ENCODE measurements around the gene AP1B1. TPM values are rescaled to one million over a fixed set of nuclear protein-coding genes. Genes with fewer than 3 reads are reported as not detected.

Gene AP1B1
- polyA plus RNA-seq, 1 donor (not counting 4 experiments of a cell fraction or from before 2014, with no cell fraction given): 55.3 TPM

DNA sequence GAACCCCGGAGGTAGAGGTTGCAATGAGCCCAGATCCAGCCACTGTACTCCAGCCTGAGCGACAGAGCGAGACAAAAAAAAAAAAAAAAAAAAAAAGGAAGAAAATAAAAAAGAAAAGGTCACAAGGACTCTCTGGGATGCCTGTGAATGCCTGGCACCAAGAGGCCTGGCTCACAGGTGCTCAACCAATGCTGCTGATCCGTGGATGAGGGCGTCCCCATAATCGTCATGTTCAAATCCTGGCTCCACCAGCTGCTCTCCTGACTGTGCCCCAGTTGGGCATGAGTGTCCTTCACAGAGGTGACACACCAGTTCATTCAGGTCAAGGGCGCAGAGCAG is 82.6 kb downstream of the AP1B1 start:
- H3K27ac ChIP-seq (ENCODE audit: control insufficient read depth, insufficient read depth, low read length): no peak overlapping the region
- H3K79me2 ChIP-seq (ENCODE audit: control insufficient read depth, insufficient read depth, low read length): peaks cover 24% of the 10 kb centered on the region
- no peaks in the 10 kb centered on the region for H3K27me3 ChIP-seq (ENCODE audit: control insufficient read depth, extremely low read depth, insufficient read depth, low read length)
- peak; percentile 63 for FAIRE-seq
- H3K36me3 ChIP-seq (ENCODE audit: control insufficient read depth in 2 of 2, extremely low read depth in 1 of 2, insufficient read depth in 2 of 2, low read length in 2 of 2): peaks cover 2 to 14% of the 10 kb centered on the region in 2 experiments
- H3K4me2 ChIP-seq (ENCODE audit: control insufficient read depth, extremely low read depth, insufficient read depth, low read depth, low read length): peak overlapping the region; percentile 97
- no peak for DNase-seq (ENCODE audit: low read depth, low spot score)
- no peaks in the 10 kb centered on the region for H3K9me3 ChIP-seq (ENCODE audit: control insufficient read depth, low read depth, low read length)
- no peaks in the 10 kb centered on the region for H3K9me1 ChIP-seq (ENCODE audit: control insufficient read depth, extremely low read depth, insufficient read depth, low read length)
- TF ChIP-seq CTCF (optimal IDR thresholded peaks at IDR 0.05 in 1 of 3, IDR thresholded peaks at IDR 0.05 in 1 of 3, conservative IDR thresholded peaks at IDR 0.05 in 1 of 3; ENCODE audit: extremely low read depth in 1 of 3, insufficient read depth in 2 of 3, low read length in 3 of 3) (no peak), EZH2 (IDR thresholded peaks at IDR 0.05; ENCODE audit: low read length) (no peak)
- H2AFZ ChIP-seq (ENCODE audit: control insufficient read depth, low read length): no peak overlapping the region
- H3K9ac ChIP-seq (ENCODE audit: control insufficient read depth, extremely low read depth, insufficient read depth, low read length): no peak overlapping the region
- peaks cover 37% of the 10 kb centered on the region for H3K4me1 ChIP-seq (ENCODE audit: control insufficient read depth, extremely low read depth, insufficient read depth, low read length)
- H3K4me3 ChIP-seq (ENCODE audit: control insufficient read depth in 2 of 3, extremely low read depth in 1 of 3, insufficient read depth in 2 of 3, low read depth in 1 of 3, low read length in 3 of 3): no peak overlapping the region
- peaks cover 8% of the 10 kb centered on the region for H4K20me1 ChIP-seq (ENCODE audit: control insufficient read depth, extremely low read depth, insufficient read depth, low read length)
- dilution Hi-C loops (cut with MboI; ENCODE audit: extremely low pct_ligation_motif_present, low sequenced_read_pairs): no loop called here

- no peak for FAIRE-seq
- no peak overlapping the region for H3K4me2 ChIP-seq (ENCODE audit: control insufficient read depth, extremely low read depth, insufficient read depth, low read depth, low read length)
- peaks cover 7% of the 10 kb centered on the region for H3K79me2 ChIP-seq (ENCODE audit: control insufficient read depth, insufficient read depth, low read length)
- DNase-seq (ENCODE audit: low read depth, low spot score): no peak
- H3K9ac ChIP-seq (ENCODE audit: control insufficient read depth, extremely low read depth, insufficient read depth, low read length): no peak overlapping the region
- no peaks in the 10 kb centered on the region for H3K9me3 ChIP-seq (ENCODE audit: control insufficient read depth, low read depth, low read length)
- TF ChIP-seq EZH2 (IDR thresholded peaks at IDR 0.05; ENCODE audit: low read length): no peak
- TF ChIP-seq CTCF (optimal IDR thresholded peaks at IDR 0.05 in 1 of 3, IDR thresholded peaks at IDR 0.05 in 1 of 3, conservative IDR thresholded peaks at IDR 0.05 in 1 of 3; ENCODE audit: extremely low read depth in 1 of 3, insufficient read depth in 2 of 3, low read length in 3 of 3): no peak
- H3K9me1 ChIP-seq (ENCODE audit: control insufficient read depth, extremely low read depth, insufficient read depth, low read length): peaks cover 2% of the 10 kb centered on the region
- H3K36me3 ChIP-seq (ENCODE audit: control insufficient read depth in 2 of 2, extremely low read depth in 1 of 2, insufficient read depth in 2 of 2, low read length in 2 of 2): peaks cover 17 to 24% of the 10 kb centered on the region in 2 experiments
- no peak overlapping the region for H3K4me3 ChIP-seq (ENCODE audit: control insufficient read depth in 2 of 3, extremely low read depth in 1 of 3, insufficient read depth in 2 of 3, low read depth in 1 of 3, low read length in 3 of 3)
- H3K4me1 ChIP-seq (ENCODE audit: control insufficient read depth, extremely low read depth, insufficient read depth, low read length): peaks cover 9% of the 10 kb centered on the region
- H2AFZ ChIP-seq (ENCODE audit: control insufficient read depth, low read length): no peak overlapping the region
- peaks cover 17% of the 10 kb centered on the region for H4K20me1 ChIP-seq (ENCODE audit: control insufficient read depth, extremely low read depth, insufficient read depth, low read length)
- H3K27me3 ChIP-seq (ENCODE audit: control insufficient read depth, extremely low read depth, insufficient read depth, low read length): no peaks in the 10 kb centered on the region
- dilution Hi-C loops (cut with MboI; ENCODE audit: extremely low pct_ligation_motif_present, low sequenced_read_pairs): no loop called here
- no peak overlapping the region for H3K27ac ChIP-seq (ENCODE audit: control insufficient read depth, insufficient read depth, low read length)
These were observed 85.5 kb downstream of the AP1B1 start for GRCh38 chr22:29302681-29303465.

Measured in keratinocyte (primary cell).